Neutrophil (primary cell): ENCODE data around the gene KCTD1.

Experiments used
- H3K27ac ChIP-seq: fragments of 200-600 bp; sonication (generic); 2 replicates; pipeline ENCODE4 v1.5.1; 2016; ENCODE audit warnings: mild to moderate bottlenecking, moderate library complexity
- H3K27me3 ChIP-seq: fragments of 200-600 bp; sonication (generic); 2 replicates; pipeline ENCODE4 v1.6.0; 2016; ENCODE audit warnings: mild to moderate bottlenecking
- H3K36me3 ChIP-seq: fragments of 200-600 bp; sonication (generic); 2 replicates; pipeline ENCODE4 v1.5.1; 2017
- H3K4me1 ChIP-seq, 2 experiments: fragments of 200-600 bp in 1 of 2; sonication (generic) in 1 of 2; 1 replicate in 1 of 2; 2 replicates in 1 of 2; pipeline versions ENCODE4 v1.5.1 to v1.6.1; 2013 to 2016; ENCODE audit warnings: low read depth in 1 of 2, low read length in 1 of 2, mild to moderate bottlenecking in 1 of 2, moderate library complexity in 1 of 2; ENCODE audit not compliant: control insufficient read depth in 1 of 2, insufficient read depth in 1 of 2
- H3K4me3 ChIP-seq, 2 experiments: fragments of 200-600 bp in 1 of 2; sonication (generic) in 1 of 2; 1 replicate in 1 of 2; 2 replicates in 1 of 2; pipeline ENCODE4 v1.5.1; 2013 to 2016; ENCODE audit warnings: low read depth in 1 of 2, low read length in 1 of 2, mild to moderate bottlenecking in 1 of 2, moderate library complexity in 1 of 2
- H3K9me3 ChIP-seq: fragments of 200-600 bp; sonication (generic); 2 replicates; pipeline ENCODE4 v1.5.1; 2016
- CTCF ChIP-seq: fragments of 200-600 bp; sonication (generic); IDR thresholded peaks from 2 replicates; pipeline ENCODE4 v1.5.1; 2016; ENCODE audit warnings: antibody characterized with exemption

KCTD1 gene

GRCh38 chr18:26436176-26437051 is 111.9 kb downstream of the KCTD1 start:
- no peak overlapping the region for H3K27ac ChIP-seq
- H3K36me3 ChIP-seq, result no peaks in the 10 kb centered on the region
- H3K9me3 ChIP-seq, result no peaks in the 10 kb centered on the region
- no peaks in the 10 kb centered on the region for H3K4me1 ChIP-seq
- H3K4me3 ChIP-seq, result no peak overlapping the region
- TF ChIP-seq CTCF, result no peak
- H3K27me3 ChIP-seq, result peaks cover 8% of the 10 kb centered on the region

GRCh38 chr18:26435415-26436095 is 112.8 kb downstream of the KCTD1 start:
- Histone ChIP-seq H3K27ac (no peak overlapping the region), H3K9me3 (no peaks in the 10 kb centered on the region), H3K4me3 (no peak overlapping the region), H3K27me3 (peaks cover 8% of the 10 kb centered on the region), H3K36me3 (no peaks in the 10 kb centered on the region), H3K4me1 (no peaks in the 10 kb centered on the region)
- TF ChIP-seq CTCF, result no peak

GRCh38 chr18:26434887-26435286 is 113.5 kb downstream of the KCTD1 start:
- TF ChIP-seq CTCF, result no peak
- Histone ChIP-seq H3K36me3 (no peaks in the 10 kb centered on the region), H3K9me3 (no peaks in the 10 kb centered on the region), H3K4me3 (no peak overlapping the region), H3K27ac (no peak overlapping the region), H3K4me1 (no peaks in the 10 kb centered on the region), H3K27me3 (peaks cover 8% of the 10 kb centered on the region)

- H3K27me3 ChIP-seq, result no peaks in the 10 kb centered on the region
- H3K4me1 ChIP-seq, result no peaks in the 10 kb centered on the region
- no peaks in the 10 kb centered on the region for H3K36me3 ChIP-seq
- no peaks in the 10 kb centered on the region for H3K9me3 ChIP-seq
- no peak overlapping the region for H3K27ac ChIP-seq
- H3K4me3 ChIP-seq, result no peak overlapping the region
- no peak for TF ChIP-seq CTCF
Observed at GRCh38 chr18:26432651-26433424, 115.5 kb downstream of the KCTD1 start.

- no peaks in the 10 kb centered on the region for H3K36me3 ChIP-seq
- no peak overlapping the region for H3K4me3 ChIP-seq
- no peak overlapping the region for H3K27ac ChIP-seq
- H3K9me3 ChIP-seq, result no peaks in the 10 kb centered on the region
- no peaks in the 10 kb centered on the region for H3K4me1 ChIP-seq
- no peak for TF ChIP-seq CTCF
- H3K27me3 ChIP-seq, result no peaks in the 10 kb centered on the region
Observed at GRCh38 chr18:26429535-26430226, 118.7 kb downstream of the KCTD1 start.
